MM.1S (cell line): Measurements from ENCODE around the gene KIRREL3.

Experiments used
- CTCF ChIP-seq: fragments of 300-600 bp; sonication (generic); IDR thresholded peaks from 2 replicates; pipeline ENCODE4 v1.5.1; 2016; ENCODE audit warnings: antibody characterized with exemption, low read length, mixed read lengths
- EZH2 ChIP-seq: fragments of 300-600 bp; sonication (generic); optimal IDR thresholded peaks from 2 replicates; pipeline ENCODE3; 2017; ENCODE audit warnings: low read depth, mild to moderate bottlenecking, antibody characterized with exemption, low read length, mixed read lengths
- EZH2phosphoT487 ChIP-seq: fragments of 300-600 bp; sonication (generic); IDR thresholded peaks from 2 replicates; pipeline ENCODE4 v1.6.1; 2018; ENCODE audit warnings: antibody characterized with exemption, low read length

- TF ChIP-seq EZH2phosphoT487 (no peak), CTCF (no peak), EZH2 (no peak)
Measured at GRCh38 chr11:126407101-126407521, 593.5 kb downstream of the KIRREL3 start.
